KG1 (cell line): ENCODE data around the gene UNC13A.
"Not testable (repeated sequence)": the region's sequence is repeated elsewhere in the genome, so short reads cannot be mapped to it uniquely, and the experiment has no call there.

Source experiments
- DNase-seq: peaks from one replicate; lab custom pipeline; 2025; lab: John Stamatoyannopoulos, UW

UNC13A gene

DNA sequence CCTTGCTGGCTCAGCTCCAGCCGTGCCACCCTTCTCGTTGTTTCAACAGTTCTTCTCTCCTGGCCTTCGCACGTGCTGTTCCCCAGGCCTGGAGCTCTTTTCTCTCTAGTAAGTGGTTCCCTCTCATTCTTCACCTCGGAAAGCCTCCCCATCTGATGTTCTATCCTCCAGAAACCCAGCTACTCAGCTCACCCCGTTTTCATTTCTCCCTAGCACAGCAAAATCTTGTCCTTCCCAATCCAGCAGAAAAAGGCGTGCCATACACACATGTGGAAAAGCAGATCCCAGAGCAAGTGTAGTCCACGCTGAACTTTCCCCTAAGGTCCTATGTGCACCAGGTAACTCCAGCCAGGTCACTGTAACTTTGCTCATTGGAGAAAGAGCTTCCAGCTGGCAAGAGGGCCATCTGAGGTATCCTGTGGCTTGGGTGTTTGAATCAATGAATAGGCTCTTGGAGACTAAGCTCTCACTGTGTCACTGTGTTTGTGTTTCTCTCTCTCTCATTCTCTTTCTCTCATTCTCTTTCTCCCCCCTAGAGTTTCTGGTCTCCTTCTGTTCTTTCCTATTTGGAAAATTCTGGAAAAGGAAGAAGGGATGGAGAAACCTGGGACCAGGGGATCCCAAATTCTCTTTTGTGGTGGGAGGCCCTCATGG lies 83.7 kb downstream of the UNC13A start:
- DNase-seq: no peak

DNA sequence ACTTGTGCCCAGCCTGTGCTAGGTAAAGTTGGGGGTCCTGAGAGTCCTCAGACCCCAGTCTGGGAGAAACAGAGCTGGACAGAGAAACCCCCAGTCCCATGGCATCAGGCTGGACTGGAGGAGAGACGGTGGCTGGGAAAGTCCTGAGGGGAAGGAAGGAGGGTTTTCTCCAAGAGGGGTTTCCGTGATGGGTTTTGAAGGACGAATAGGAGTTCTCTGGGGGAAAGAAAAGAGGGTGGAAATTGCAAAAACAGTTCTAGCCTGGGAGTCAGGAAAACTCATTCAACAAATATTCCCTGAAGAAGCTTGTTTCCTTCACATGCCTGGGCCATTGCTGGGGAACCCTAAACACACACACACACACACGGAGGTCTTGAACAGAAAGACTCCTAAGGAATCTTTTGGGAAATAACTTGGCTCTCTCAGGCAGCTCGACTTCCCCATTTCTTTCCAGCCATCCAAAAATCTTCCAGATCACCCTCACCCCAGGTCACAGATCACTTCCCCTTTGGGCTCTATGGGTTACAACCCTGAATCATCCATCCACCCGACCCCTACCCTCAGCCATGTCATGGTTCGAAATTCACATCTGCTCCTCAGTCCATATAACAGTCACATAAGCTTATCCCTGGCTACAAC lies 85.2 kb downstream of the UNC13A start:
- no peak for DNase-seq

DNA sequence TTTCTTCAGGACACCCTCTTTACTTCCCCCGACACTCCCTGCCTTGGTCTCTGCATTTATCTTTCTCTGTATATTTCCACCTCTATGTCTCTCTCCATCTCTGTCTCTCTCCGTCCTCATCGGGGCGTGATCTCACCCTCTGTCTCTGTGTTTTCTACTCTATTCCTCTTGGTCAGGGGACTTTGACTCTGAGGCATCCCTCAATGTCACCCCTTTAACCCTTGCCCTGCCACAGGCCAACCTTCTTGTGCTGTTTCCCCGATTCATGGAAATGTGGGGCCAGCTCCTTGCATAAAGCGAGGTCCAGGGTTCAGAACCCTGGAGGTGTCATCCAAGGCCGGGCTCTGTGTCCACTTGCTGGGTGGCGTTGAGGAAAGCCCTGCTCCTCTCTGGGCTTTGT lies 85.9 kb downstream of the UNC13A start:
- no peak for DNase-seq

DNA sequence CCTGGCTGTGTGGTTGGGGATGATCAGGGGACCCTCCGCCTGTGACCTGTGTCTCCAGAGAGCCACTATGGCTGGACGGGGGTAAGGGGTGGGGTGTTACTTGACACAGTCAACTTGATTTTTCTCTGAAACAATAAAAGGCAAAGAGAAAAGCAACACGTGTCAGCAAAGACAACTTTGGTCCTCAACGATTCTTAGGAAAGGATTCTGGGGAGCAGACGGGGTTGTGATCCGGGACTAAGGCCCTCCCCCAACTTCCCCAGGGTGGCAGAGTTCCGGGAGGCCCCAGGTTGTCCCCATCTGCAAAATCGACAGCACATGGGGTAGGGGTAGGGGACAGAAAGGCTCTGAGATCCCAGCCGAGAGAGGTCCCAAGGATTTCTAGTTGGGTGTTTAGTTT lies 86.5 kb downstream of the UNC13A start:
- no peak for DNase-seq

DNA sequence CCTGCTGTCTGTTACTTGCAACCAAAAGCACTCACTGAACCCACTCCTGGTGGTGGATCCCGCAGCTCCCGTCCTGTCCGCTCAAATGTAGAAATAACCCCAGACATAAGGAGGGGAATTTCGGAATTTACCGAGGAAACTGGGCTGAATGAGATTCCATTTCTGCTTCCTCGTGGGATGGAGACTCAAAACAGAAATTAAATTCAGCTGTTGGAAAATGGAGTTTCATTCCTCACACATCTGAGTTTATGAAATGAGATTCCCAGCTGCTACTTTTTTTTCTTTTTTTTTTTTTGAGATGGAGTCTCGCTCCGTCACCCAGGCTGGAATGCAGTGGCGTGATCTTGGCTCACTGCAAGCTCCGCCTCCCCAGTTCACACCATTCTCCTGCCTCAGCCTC lies 88.4 kb downstream of the UNC13A start:
- DNase-seq: no peak

DNA sequence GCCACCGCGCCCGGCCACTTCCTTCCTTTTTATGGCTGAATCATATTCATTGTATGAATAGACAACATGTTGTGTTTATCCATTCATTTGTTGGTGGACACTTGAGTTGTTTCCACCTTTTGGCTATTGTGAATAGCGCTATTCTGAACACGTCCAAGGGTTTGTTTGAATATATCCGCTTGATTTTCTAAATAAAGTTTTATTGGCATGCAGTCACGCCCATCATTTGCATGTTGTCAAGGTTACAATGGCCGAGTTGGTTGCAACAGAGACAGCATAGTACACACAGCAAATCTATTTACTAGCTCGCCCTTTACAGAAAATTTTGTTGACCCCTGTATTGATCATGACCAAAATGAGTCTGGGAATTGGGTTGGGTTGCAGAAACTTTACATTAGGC lies 89.2 kb downstream of the UNC13A start:
- no peak for DNase-seq

DNA sequence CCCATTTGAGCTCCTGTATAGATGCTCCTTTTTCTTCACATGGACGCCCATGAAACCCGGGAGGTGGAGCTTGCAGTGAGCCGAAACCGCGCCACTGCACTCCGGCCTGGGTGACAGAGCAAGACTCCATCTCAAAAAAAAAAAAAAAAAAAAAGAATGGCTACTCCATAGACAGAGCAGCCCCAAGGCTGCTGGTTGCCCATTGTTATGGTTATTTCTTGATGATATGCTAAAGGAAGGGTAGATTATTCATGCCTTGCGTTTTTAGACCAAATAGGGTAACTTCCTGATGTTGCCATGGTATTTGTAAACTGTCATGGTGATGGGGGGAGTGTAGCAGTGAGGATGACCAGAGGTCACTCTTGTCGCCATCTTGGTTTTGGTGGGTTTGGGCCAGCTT lies 90.1 kb downstream of the UNC13A start:
- not testable (repeated sequence) for DNase-seq

DNA sequence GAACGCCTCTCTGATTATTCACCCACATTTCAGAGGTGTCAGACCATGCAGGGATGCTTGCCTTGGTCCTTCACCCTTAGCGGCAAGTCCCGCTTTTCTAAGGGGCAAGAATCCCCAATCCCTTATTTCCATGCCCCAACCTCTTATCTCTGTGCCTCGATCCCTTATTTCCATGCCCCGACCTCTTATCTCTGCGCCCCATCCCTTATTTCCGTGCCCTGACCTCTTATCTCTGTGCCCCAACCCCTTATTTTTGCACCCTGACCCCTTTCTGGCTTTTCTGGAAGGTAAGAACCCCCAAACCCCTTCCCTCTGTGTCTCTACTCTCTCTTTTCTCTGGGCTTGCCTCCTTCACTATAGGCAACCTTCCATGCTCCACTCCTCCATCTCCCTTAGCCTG lies 93.9 kb downstream of the UNC13A start:
- not testable (repeated sequence) for DNase-seq

DNA sequence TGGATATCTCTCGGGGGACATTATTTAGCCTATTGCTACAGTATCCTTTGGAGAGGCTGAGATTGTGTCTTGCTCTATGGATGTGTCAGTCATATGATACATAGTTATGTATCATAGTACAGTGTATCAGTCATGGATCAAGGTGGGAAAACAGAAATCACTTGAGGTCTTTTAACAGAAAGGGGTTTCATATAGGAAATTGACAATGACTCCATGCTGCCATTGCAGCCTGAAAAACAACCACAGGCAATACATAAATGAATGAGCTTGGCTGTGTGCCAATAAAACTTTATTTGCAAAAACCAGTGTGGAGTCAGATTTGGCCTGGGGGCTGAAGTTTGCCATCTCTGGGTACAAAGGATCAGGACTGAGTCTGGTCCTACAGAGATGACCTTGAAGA lies 97.3 kb downstream of the UNC13A start:
- no peak for DNase-seq

DNA sequence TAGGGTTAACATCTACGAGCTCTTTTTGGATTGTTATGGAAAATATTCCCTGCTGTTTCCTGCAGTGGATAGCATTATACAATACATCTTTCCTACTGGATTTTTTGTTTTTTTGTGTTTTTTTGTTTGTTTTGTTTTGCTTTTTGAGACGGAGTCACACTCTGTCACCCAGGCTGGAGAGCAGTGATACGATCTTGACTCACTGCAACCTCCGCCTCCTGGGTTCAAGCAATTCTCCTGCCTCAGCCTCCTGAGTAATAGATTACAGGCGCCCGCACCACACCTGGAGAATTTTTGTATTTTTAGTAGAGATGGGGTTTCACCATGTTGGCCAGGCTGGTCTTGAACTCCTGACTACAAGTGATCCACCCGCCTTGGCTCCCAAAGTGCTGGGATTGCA lies 102.8 kb downstream of the UNC13A start:
- not testable (repeated sequence) for DNase-seq

DNA sequence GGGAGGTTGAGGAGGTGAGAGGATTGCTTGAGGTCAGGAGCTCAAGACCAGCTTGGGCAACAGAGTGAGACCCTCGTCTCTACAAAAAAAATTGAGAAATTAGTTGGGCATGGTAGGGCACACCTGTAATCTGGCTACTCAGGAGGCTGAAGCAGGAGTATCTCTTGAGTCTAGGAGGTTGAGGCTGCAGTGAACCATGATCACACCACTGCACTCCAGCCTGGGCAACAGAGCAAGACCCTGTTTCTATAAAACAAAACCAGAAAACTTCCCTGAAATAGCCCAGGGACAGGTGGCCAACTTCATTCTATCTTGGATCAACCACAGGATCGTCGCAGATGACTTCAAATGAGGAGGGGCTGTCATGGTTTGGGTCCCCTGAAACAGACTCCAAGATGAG lies 104.0 kb downstream of the UNC13A start:
- no peak for DNase-seq

DNA sequence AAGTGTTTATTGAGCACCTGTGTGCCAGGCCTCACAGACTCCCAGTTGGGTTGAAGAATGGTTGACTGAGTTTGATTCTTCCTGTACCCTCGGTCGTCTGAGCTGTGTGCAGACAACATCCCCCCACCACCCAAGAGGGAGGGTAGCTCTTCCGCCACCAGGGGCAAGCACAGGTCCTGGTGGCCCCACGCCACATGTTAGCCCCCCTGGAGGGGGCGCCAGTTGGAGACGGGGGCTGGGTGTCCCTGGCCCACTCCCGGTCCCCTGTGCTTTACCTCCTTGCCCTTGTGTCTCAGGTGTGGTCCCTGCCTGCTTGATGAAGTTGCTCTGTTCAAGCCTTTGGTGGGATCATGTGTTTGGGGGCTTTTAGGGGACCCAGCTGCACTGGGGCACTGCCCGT lies 105.5 kb downstream of the UNC13A start:
- no peak for DNase-seq

DNA sequence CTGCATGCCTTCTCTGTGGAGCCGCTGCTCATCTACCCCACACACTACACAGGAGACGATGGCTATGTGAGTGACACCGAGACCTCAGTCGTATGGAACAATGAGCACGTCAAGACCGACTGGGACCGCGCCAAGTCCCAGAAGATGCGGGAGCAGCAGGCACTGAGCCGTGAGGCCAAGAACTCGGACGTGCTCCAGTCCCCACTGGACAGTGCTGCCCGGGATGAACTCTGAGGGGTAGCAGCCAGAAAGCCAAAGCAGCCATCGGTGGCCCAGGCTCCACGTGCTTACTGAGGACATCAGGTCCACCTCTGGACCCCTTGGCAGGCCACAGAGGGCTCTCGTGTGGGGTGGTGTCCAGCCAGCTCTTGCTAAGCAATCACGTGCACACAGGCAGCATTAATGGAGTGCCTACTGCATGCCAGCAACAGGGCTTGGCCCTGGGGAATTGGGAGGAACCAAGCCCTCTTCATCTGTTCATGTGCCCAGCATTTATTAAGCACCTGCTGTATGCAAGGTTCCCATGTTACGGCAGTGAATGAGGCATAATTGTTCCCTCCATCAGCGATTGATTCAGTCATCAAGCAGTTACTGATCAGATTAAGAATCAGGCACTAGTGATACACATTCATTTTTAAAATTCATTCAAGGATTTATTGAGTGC lies 106.8 kb downstream of the UNC13A start:
- no peak for DNase-seq

DNA sequence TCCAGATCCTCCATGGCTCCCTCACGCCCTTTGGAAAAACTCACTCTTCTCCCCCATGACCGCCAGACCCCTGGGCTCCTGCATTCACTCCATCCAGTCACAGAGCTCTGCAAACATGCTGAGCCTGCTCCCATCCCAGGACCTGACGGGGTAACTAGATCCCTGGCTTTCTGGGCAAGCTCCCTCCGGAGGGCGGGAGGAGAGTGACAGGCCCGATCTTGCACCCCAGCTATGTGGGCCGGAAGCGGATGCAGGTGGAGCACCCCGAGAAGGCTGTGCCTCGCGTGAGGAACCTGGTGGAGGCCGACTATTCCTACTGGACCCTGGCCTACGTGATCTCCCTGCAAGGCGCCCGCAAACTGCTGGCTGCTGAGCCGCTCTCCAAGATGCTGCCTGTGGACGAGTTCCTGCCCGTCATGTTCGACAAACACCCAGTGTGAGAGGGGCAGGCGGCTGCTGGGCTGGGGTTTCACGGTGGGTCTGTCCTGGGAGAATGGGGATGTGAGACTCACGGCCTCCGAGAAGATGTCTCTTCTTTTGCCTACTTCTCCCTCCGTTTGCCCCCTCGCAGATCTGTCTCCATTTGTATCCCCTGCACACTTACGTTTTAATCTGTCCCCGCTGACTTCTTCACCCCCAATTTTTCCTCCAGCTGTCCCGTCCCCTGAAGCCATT lies 107.5 kb downstream of the UNC13A start:
- no peak for DNase-seq

DNA sequence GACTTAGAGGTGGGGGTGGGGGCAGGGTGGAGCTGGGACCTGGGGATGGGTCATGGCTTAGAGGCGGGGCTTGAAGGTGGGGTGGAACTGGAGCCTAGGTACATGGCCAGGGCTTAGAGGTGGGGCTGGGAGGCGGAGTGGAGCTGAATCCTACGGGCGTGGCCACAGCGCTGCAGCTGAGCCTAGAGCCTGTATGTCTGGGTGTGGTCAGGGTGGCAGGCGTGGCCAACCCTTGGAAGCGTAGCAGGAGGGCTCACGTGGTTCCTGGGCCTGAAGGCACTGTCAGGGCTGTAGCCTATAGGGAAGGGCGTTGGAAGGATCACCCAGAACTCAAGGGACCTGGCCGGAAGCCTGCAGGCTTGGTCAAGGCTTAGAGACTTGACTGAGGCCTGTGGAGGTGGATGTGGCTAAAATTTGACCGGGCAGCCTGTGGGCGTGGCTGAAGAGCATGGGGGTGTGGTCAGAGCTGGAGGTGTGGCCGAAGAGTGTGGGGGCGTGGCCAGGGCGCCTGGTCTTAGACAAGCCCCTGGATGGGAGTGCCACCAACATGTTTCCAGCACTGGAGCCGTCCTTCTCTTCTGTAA lies 108.4 kb downstream of the UNC13A start:
- DNase-seq: no peak

DNA sequence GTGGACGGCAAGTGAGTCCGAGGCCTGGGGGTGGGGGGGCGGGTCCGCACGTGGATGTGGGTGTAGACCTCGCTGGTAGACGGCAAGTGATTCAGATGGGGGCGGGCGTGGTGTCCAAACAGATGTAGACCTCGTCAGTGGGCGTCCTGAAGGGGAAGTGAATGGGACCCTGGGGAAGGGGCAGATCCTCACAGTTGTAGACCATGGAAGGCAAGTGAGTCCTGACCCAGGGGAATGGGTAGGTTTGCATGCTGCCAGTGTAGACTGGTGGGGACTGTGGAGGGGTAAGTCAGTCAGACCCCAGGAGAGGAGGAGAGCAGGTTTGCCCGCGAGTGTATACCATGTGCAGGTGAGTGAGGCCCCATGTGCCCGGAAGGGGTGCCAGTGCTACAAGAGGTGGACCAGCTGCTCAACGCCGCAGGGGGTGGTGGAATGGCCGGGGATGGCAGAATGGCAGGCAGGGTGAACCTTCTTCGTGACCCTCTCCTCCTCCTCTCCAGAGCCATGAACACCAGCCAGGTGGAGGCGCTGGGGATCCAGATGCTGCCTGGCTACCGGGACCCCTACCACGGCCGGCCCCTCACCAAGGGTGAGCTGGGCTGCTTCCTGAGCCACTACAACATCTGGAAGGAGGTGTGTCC lies 110.6 kb downstream of the UNC13A start:
- no peak for DNase-seq

DNA sequence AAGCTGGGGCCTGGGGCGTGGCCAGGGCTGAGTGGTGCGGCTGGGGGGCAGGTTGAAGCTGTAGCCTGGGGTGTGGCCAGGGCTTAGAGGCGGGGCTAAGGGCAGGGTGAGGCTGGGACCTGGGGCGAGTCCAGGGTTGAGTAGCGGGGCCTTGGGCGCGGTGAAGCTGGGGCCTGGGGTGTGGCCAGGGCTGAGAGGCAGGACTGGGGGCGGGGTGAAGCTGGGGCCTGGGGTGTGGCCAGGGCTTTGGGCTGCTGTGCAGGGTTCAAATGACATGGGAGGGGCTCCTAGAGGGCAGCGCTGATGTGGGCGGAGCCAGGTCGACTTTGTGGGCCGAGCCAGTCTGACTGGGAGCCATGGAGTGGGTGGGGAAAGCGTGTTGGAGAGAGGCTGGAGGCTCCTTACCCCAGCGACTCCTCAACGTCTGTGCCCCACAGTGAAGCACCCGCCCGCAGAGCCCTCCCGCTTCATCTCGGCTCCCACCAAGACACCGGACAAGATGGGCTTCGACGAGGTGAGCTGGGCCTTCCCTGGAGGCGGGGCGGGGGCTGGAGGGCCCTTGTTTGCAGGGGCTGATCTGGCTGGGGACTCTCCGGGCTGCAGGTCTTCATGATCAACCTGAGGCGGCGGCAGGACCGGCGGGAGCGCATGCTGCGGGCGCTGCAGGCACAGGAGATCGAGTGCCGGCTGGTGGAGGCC lies 111.2 kb downstream of the UNC13A start:
- DNase-seq: no peak

DNA sequence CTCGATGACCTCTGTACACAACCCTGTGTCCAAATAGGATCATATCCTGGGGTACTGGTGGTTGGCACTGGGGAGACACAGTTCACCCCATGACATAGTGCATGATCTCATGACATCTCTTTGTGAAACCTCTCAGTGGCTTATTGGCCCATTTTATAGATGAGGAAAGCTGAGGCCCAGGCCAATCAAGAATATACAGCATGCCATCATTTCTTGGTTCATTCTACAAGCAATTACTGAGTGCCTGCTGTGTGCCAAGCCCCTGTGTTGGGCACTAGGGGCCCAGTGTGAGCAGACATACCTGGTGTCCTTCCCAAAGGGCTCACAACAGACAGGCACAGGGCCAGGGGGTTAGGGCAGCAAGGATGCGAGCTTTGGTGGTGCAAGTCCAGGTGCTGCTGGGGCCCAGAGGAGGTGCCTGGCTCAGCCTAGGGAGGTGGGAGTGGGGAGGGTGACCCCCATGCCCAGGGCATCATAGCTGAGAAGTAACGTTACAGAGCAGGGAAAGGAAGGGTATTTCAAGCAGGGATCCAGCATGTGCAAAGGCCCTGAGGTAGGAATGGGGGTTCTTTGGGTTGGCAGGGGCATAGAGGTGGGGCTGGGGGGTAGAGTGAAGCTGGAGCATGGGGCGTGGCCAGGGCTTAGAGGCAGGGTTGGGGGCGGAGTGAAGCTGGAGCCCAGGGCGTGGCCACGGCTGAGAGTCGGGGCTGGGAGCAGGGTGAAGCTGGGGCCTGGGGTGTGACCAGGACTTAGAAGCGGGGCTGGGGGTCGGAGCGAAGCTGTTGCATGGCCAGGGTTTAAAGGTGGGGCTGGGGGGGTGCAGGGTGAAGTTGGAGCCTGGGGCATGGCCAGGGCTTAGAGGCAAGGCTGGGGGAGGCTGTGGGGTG lies 112.0 kb downstream of the UNC13A start:
- no peak for DNase-seq

DNA sequence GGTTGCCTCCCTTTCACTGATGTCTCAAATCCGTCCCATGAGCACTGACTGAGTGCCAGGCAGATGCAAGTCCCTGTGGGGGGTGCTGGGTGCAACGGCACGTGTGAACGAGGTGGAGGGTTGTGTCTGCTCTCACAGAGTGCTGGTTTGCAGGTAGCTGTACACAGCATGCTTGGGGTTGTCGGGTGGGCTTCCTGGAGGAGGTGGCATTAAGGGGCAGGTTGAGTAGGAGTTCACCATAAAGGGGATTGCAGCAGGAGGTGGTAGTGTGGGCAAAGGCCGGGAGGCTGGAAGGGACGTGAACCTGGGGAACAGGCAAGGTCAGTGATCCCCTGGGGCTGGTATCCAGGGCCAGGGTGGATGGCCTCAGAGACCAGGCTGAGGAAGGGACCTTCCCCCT lies 115.5 kb downstream of the UNC13A start:
- no peak for DNase-seq

DNA sequence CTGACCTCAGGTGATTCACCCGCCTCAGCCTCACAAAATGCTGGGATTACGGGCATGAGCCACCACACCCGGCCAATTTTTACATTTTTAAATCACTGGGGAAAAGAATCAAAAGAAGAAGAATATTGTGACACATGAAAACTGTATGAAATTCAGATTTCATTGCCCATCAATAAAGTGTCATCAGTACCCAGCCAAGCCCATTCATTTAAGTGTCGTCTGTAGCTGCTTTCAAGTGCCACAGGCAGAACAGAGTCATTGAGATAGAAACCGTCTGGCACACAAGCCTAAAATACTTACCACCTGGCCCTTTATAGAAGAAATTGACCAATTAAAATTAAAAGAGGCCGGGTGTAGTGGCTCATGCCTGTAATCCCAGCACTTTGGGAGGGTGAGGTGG lies 117.4 kb downstream of the UNC13A start:
- no peak for DNase-seq

DNA sequence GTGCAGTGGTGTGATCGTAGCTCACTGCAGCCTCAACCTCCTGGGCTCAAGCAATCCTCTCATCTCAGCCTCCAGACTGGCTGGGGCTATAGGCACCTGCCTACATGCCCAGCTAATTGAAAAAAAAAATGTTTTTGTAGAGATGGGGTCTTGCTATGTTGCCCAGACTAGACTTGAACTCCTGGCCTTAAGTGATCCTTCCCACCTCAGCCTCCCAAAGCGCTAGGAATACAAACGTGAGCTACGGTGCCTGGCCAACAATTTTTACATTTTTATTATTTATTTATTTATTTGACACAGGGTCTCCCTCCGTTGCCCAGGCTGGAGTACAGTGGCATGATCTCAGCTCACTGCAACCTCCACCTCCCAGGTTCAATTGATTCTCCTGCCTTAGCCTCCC lies 117.9 kb downstream of the UNC13A start:
- not testable (repeated sequence) for DNase-seq
